Mesenchymal stem cell (in vitro differentiated cells and primary cell): Measurements from ENCODE around the gene SELE.
A peak's percentile ranks its signal among the peaks of the same experiment; 100 is the strongest.

Source experiments
- DNase-seq: peaks from one replicate; pipeline ENCODE4 v3.0.0-alpha.2; 2013
- H2AFZ ChIP-seq: one replicate; pipeline ENCODE4 v1.6.1; 2013; ENCODE audit warnings: low read depth, mild to moderate bottlenecking, control low read depth, inconsistent platforms, low read length, moderate library complexity
- H2AK5ac ChIP-seq: 2 replicates; pipeline ENCODE4 v1.6.1; 2013; ENCODE audit warnings: low read length, moderate library complexity, mild to moderate bottlenecking, inconsistent platforms; ENCODE audit not compliant: severe bottlenecking
- H2BK120ac ChIP-seq: one replicate; pipeline ENCODE4 v1.6.1; 2013; ENCODE audit warnings: low read depth, mild to moderate bottlenecking, inconsistent platforms, low read length, moderate library complexity
- H2BK12ac ChIP-seq, 2 experiments: one replicate each; pipeline ENCODE4 v1.6.1; 2013; ENCODE audit warnings: inconsistent platforms in 2 of 2, low read length in 2 of 2, mild to moderate bottlenecking in 2 of 2, moderate library complexity in 2 of 2, control low read depth in 1 of 2
- H2BK15ac ChIP-seq: one replicate; pipeline ENCODE4 v1.6.1; 2013; ENCODE audit warnings: mild to moderate bottlenecking, low read depth, inconsistent platforms; ENCODE audit not compliant: poor library complexity, severe bottlenecking
- H2BK5ac ChIP-seq: 2 replicates; pipeline ENCODE4 v1.6.1; 2013; ENCODE audit warnings: low read depth, mild to moderate bottlenecking, low read length, control low read depth, inconsistent platforms; ENCODE audit not compliant: poor library complexity, severe bottlenecking
- H3K14ac ChIP-seq, 2 experiments: one replicate each; pipeline ENCODE4 v1.6.1; 2013; ENCODE audit warnings: inconsistent platforms in 2 of 2, low read length in 2 of 2, control low read depth in 1 of 2, mild to moderate bottlenecking in 1 of 2, moderate library complexity in 1 of 2
- H3K18ac ChIP-seq, 2 experiments: one replicate each; pipeline ENCODE4 v1.6.1; 2013; ENCODE audit warnings: inconsistent platforms in 2 of 2, low read length in 2 of 2, control low read depth in 1 of 2, low read depth in 1 of 2, mild to moderate bottlenecking in 1 of 2
- H3K23ac ChIP-seq, 2 experiments: one replicate each; pipeline ENCODE4 v1.6.1; 2013; ENCODE audit warnings: inconsistent platforms in 2 of 2, low read length in 2 of 2, mild to moderate bottlenecking in 2 of 2, moderate library complexity in 2 of 2, control low read depth in 1 of 2
- H3K27ac ChIP-seq: 2 replicates; pipeline ENCODE4 v1.5.1; 2013; ENCODE audit warnings: mild to moderate bottlenecking, moderate library complexity, low read length, control low read depth, inconsistent platforms; ENCODE audit not compliant: poor library complexity, severe bottlenecking
- H3K27me3 ChIP-seq, 2 experiments: 2 replicates each; pipeline versions ENCODE4 v1.6.1 to v1.7.0; 2013; ENCODE audit warnings: low read length in 2 of 2, mild to moderate bottlenecking in 2 of 2, moderate library complexity in 2 of 2, control low read depth in 1 of 2, inconsistent platforms in 1 of 2; ENCODE audit not compliant: control insufficient read depth in 1 of 2, insufficient read depth in 1 of 2
- H3K36me3 ChIP-seq, 2 experiments: 2 replicates each; pipeline versions ENCODE4 v1.6.1 to v1.7.0; 2013; ENCODE audit warnings: low read length in 2 of 2, control low read depth in 1 of 2, inconsistent platforms in 1 of 2, low read depth in 1 of 2, mild to moderate bottlenecking in 1 of 2; ENCODE audit not compliant: insufficient read depth in 2 of 2, control insufficient read depth in 1 of 2
- H3K4ac ChIP-seq, 2 experiments: one replicate each; pipeline ENCODE4 v1.6.1; 2013; ENCODE audit warnings: inconsistent platforms in 2 of 2, low read length in 2 of 2, mild to moderate bottlenecking in 2 of 2, moderate library complexity in 2 of 2, control low read depth in 1 of 2, low read depth in 1 of 2
- H3K4me1 ChIP-seq: 2 replicates; pipeline ENCODE4 v1.6.1; 2013; ENCODE audit warnings: low read depth, low read length, control low read depth; ENCODE audit not compliant: control insufficient read depth, insufficient read depth
- H3K4me2 ChIP-seq: 2 replicates; pipeline ENCODE4 v1.6.1; 2013; ENCODE audit warnings: low read length, mild to moderate bottlenecking, inconsistent platforms; ENCODE audit not compliant: poor library complexity, severe bottlenecking
- H3K4me3 ChIP-seq, 2 experiments: 2 replicates each; pipeline versions ENCODE4 v1.5.1 to v1.7.0; 2013; ENCODE audit warnings: low read length in 2 of 2, mild to moderate bottlenecking in 2 of 2, control low read depth in 1 of 2, low read depth in 1 of 2; ENCODE audit not compliant: insufficient read depth in 1 of 2
- H3K79me1 ChIP-seq: replicated peaks from 2 replicates; pipeline ENCODE4 v1.6.1; 2013; ENCODE audit warnings: mild to moderate bottlenecking, control low read depth, low read length, inconsistent platforms; ENCODE audit not compliant: poor library complexity, severe bottlenecking
- H3K9ac ChIP-seq: 2 replicates; pipeline ENCODE4 v1.7.0; 2013; ENCODE audit warnings: mild to moderate bottlenecking, low read length, moderate library complexity
- H3K9me3 ChIP-seq: 2 replicates; pipeline ENCODE4 v1.7.0; 2013; ENCODE audit warnings: mild to moderate bottlenecking, low read length; ENCODE audit not compliant: control insufficient read depth
- H4K8ac ChIP-seq: one replicate; pipeline ENCODE4 v1.6.1; 2013; ENCODE audit warnings: inconsistent platforms, mild to moderate bottlenecking, low read length, moderate library complexity
- H4K91ac ChIP-seq: one replicate; pipeline ENCODE4 v1.6.1; 2013; ENCODE audit warnings: mild to moderate bottlenecking, low read length, inconsistent platforms
- WGBS: methylation state at CpG from one replicate; pipeline ENCODE4 v1.1.7; 2013; ENCODE audit warnings: mixed read lengths; 5-methylcytosine and 5-hydroxymethylcytosine counted together

The SELE gene

DNA sequence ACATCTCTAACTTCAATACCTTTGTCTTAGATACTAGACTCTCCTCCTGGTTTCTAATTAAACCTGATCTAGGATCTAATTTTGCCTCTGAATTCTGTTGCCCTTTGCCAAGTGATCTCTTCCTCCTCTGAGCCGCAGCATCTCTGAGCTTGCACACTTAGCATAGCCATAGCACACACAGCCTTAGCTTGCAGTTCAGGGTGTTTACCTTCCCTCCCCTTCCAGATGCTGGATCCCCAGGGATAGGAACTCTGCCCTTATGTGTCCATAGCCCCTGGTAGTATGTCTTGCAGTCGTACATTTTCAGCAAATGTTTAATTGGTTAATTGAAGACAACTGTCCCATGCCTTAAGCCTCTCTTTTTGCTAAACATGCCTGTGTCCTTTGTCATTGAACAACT lies 52.7 kb downstream of the SELE start:
- no peak overlapping the region for H2BK15ac ChIP-seq
- no peak overlapping the region for H2BK12ac ChIP-seq
- no peak overlapping the region for H3K18ac ChIP-seq
- H3K14ac ChIP-seq, result no peak overlapping the region
- H3K4me1 ChIP-seq, result no peaks in the 10 kb centered on the region
- H3K27ac ChIP-seq, result no peak overlapping the region
- H3K9ac ChIP-seq, result no peak overlapping the region
- H3K4ac ChIP-seq, result no peak overlapping the region
- no peak overlapping the region for H3K4me2 ChIP-seq
- H3K9me3 ChIP-seq, result no peaks in the 10 kb centered on the region
- no peak overlapping the region for H2AFZ ChIP-seq
- H3K4me3 ChIP-seq, result no peak overlapping the region
- H3K23ac ChIP-seq, result no peak overlapping the region
- 50% methylated on average over 2 of the region's 2 CpGs for WGBS
- peaks cover 0 to 14% of the 10 kb centered on the region in 2 experiments for H3K27me3 ChIP-seq
- no peak overlapping the region for H4K8ac ChIP-seq
- no peak overlapping the region for H2BK5ac ChIP-seq
- no peak overlapping the region for H4K91ac ChIP-seq
- no peak overlapping the region for H2BK120ac ChIP-seq
- DNase-seq, result no peak
- H3K79me1 ChIP-seq, result no peaks in the 10 kb centered on the region
- H2AK5ac ChIP-seq, result no peak overlapping the region
- H3K36me3 ChIP-seq, result no peaks in the 10 kb centered on the region

DNA sequence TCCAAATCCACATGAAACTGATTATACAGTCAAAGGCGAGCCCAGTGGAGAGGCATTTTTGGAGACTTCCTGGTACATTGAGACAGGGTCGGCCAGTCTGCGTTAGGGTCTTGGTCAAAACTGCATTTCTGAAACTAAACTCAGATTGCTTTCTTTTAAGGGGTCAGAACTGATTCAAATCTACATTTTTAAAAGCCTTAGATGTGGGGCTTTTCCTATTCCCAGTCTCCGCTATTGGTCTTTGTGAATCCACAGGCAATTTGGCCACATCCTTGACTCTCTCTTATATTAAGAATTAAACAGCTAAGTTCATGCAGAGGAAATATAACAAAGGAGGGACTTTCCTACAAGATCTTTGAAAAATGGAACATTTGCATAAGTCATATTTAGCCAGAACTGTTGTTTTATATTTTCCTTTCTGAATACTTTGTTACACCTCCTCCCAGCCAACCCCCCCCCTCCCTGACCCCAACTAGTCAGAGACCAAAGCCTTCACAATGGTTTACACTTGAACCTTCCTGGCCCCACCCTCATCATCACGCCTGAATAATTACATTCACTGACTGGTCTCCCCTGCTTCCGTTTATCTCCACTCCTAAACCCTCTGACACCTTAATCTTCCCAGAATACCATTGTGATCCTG lies 53.4 kb downstream of the SELE start:
- H2AFZ ChIP-seq, result no peak overlapping the region
- H3K4ac ChIP-seq, result no peak overlapping the region
- no peaks in the 10 kb centered on the region for H3K36me3 ChIP-seq
- H3K79me1 ChIP-seq, result no peaks in the 10 kb centered on the region
- no peak overlapping the region for H3K9ac ChIP-seq
- H3K27me3 ChIP-seq, result peaks cover 0 to 14% of the 10 kb centered on the region in 2 experiments
- H2BK5ac ChIP-seq, result no peak overlapping the region
- H2BK120ac ChIP-seq, result no peak overlapping the region
- no peak overlapping the region for H3K23ac ChIP-seq
- no peak overlapping the region for H2BK15ac ChIP-seq
- WGBS, result 75% methylated on average over 5 of the region's 6 CpGs
- no peak overlapping the region for H3K4me3 ChIP-seq
- H3K9me3 ChIP-seq, result no peaks in the 10 kb centered on the region
- no peak for DNase-seq
- H4K8ac ChIP-seq, result no peak overlapping the region
- H2AK5ac ChIP-seq, result no peak overlapping the region
- no peak overlapping the region for H4K91ac ChIP-seq
- H3K18ac ChIP-seq, result no peak overlapping the region
- no peak overlapping the region for H3K14ac ChIP-seq
- H3K4me2 ChIP-seq, result no peak overlapping the region
- no peaks in the 10 kb centered on the region for H3K4me1 ChIP-seq
- H2BK12ac ChIP-seq, result no peak overlapping the region
- H3K27ac ChIP-seq, result no peak overlapping the region

DNA sequence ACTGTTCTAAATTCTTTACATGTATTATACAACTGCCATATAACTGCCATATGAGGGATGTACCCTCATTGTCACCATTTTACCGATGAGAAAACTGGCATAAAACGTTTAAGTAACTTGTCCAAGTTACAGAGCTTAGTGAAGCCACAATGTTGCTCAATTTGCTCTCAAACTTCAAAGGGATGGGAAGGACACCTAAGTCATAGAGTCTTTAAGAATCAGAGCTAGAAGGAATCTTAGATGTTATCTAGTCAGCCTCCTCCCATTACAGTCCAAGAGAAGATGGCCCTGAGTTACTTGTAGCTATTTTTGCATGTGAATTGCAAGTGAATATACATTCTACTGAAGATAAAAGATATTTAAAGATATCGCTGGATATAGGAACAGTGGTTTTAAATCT lies 54.2 kb downstream of the SELE start:
- Histone ChIP-seq H3K4me2 (no peak overlapping the region), H3K14ac (no peak overlapping the region), H3K79me1 (no peaks in the 10 kb centered on the region), H3K36me3 (no peaks in the 10 kb centered on the region), H3K4me1 (no peaks in the 10 kb centered on the region), H3K23ac (no peak overlapping the region), H3K9me3 (no peaks in the 10 kb centered on the region), H2BK12ac (no peak overlapping the region), H2AK5ac (no peak overlapping the region), H2BK120ac (no peak overlapping the region), H3K18ac (no peak overlapping the region), H2BK5ac (no peak overlapping the region), H4K91ac (no peak overlapping the region), H4K8ac (no peak overlapping the region), H3K4ac (no peak overlapping the region), H3K27ac (no peak overlapping the region), H3K4me3 (no peak overlapping the region), H2AFZ (no peak overlapping the region), H3K9ac (no peak overlapping the region), H2BK15ac (no peak overlapping the region), H3K27me3 (peaks cover 0 to 14% of the 10 kb centered on the region in 2 experiments)
- WGBS, result 90% methylated on average over 2 of the region's 3 CpGs
- DNase-seq, result no peak

DNA sequence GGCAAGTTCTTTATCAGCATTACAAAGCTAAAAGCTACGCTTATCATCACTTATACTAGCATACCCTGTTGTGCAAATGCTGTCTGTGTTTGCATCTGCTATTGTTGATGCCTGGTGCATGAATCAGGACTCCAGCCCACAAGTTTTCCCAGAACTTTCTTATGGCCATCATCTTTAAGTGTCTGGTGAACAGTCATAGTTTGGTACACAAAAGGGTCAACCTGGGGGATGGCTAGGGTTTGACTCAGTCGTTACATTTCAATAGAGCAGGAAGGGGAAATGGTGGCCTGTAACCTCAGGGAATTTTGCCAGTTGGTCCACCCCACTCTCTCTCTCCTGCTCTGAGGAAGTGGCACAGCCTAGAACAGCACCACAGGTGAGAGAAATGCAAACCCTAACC lies 57.9 kb downstream of the SELE start:
- Histone ChIP-seq H3K27ac (no peak overlapping the region), H3K14ac (no peak overlapping the region), H3K27me3 (peaks cover 0 to 8% of the 10 kb centered on the region in 2 experiments), H2BK5ac (no peak overlapping the region), H2BK15ac (no peak overlapping the region), H2BK12ac (no peak overlapping the region), H4K8ac (no peak overlapping the region), H3K9me3 (no peaks in the 10 kb centered on the region), H2AFZ (no peak overlapping the region), H3K4me3 (no peak overlapping the region), H2BK120ac (no peak overlapping the region), H4K91ac (no peak overlapping the region), H3K79me1 (no peaks in the 10 kb centered on the region), H2AK5ac (no peak overlapping the region), H3K4me2 (no peak overlapping the region), H3K36me3 (no peaks in the 10 kb centered on the region), H3K9ac (no peak overlapping the region), H3K4ac (no peak overlapping the region), H3K4me1 (no peaks in the 10 kb centered on the region), H3K18ac (no peak overlapping the region), H3K23ac (no peak overlapping the region)
- DNase-seq, result peak; percentile 90
- WGBS, result 12% methylated on average over 2 of the region's 2 CpGs
